Embryonic facial prominence (tissue), 1 donor: ENCODE measurements around the gene ADARB2.

ENCODE experiments used
- DNase-seq: peaks from one replicate; pipeline ENCODE4 v3.0.0-alpha.2; 2016; ENCODE audit errors: extremely low spot score

ADARB2 gene

GRCh38 chr10:1291178-1292090 lies 445.9 kb downstream of the ADARB2 start:
- no peak for DNase-seq

DNA sequence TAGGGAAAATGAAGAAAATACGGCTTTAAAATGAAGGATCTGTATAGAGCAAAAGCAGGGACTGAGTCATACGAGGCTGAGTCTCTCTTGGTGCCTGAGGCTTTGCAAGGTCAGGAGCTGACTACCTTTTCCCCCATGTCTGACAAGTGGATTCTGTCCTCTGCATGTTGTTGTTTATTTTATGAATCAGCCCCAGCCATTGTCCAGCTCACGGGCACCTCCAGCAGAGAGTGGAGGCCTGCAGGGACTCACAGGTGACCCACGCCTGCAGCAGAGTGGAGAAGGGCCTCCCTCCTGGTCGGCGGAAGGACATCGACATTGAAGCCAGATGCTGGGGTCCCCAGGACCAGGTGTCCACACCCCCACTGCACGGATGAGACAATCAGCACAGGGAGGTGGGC lies 447.3 kb downstream of the ADARB2 start:
- DNase-seq: no peak

GRCh38 chr10:1289591-1289990 lies 447.7 kb downstream of the ADARB2 start:
- DNase-seq: no peak

DNA sequence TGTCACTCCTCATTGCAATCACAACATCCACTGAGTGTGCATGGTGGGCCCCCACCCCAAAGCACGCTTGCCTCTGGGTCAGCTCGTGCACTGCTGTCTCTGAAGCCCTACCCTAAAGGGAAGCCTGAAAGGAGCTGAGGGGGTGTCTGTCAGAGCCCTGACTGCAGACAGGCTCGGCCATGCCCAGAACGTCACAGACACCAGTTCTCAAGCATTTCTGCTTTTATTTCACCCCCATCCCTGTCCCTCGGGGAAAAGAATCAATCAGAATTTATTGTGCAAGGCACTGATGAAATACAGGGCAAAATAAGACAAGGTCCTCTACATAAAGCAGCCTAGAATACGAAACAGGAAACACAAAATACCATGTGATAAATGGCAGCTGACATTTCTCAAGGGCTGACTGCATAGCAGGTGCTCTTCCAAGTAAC lies 449.3 kb downstream of the ADARB2 start:
- no peak for DNase-seq

- DNase-seq: no peak
These were observed 449.8 kb downstream of the ADARB2 start for GRCh38 chr10:1287487-1287886.

DNA sequence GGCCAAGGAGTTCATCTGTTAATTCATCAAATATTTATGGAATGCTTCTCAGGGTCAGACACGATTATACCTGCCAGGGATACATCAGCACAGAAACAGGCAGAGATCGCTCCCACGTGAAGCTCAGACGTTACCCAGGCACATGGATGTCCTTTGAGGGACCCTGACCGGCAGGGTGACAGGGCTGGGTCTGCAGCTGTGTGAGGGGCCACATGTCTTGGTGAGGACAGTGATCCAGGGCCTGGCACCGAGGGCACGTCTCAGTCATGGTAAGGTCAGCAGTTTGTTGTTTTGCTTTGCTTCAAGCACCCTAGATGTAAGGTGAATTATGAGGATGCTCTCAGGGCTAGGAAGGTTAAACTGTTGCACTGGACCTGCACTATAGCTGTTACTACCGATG lies 453.2 kb downstream of the ADARB2 start:
- DNase-seq: no peak

- DNase-seq: no peak
These were observed 455.9 kb downstream of the ADARB2 start for GRCh38 chr10:1281405-1281782.

DNA sequence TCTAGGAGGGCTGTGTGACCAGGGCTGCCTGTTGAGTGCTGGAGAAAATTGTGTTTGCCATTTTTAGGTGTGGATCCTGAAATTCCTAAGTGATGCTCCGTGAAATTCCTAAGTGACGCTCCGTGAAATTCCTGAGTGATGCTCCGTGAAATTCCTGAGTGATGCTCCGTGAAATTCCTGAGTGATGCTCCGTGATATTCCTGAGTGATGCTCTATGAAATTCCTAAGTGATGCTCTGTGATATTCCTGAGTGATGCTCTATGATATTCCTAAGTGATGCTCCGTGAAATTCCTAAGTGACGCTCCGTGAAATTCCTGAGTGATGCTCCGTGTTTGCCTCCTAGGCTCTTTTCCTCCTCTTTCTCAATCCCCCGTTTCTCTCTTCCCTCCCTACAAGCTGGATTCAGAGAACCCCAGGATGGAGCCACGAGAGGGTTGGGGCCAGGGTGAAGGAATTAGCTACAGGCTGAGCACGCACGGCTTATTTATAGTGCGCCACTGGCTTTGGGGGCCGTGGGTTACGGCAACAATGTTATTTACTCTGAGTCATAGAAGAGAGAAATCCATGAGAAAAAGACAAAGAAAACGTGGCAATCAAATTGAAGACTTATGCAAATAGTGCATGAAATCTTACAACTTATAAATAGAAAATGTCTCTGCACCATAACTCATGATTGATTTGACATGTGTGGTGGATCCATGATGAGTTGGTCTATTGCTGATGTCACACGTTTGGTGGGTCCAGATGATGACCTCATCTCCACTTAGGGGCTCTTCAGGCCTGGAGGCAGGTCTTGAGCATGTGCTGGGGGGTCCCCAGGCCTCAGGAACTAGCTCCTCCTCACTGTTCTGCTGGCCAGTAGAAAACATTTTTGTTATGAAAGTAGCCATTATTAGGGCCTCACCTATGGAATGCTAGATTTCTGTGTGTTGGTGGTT lies 456.6 kb downstream of the ADARB2 start:
- DNase-seq: no peak

GRCh38 chr10:1278306-1278705 lies 459.0 kb downstream of the ADARB2 start:
- no peak for DNase-seq

DNA sequence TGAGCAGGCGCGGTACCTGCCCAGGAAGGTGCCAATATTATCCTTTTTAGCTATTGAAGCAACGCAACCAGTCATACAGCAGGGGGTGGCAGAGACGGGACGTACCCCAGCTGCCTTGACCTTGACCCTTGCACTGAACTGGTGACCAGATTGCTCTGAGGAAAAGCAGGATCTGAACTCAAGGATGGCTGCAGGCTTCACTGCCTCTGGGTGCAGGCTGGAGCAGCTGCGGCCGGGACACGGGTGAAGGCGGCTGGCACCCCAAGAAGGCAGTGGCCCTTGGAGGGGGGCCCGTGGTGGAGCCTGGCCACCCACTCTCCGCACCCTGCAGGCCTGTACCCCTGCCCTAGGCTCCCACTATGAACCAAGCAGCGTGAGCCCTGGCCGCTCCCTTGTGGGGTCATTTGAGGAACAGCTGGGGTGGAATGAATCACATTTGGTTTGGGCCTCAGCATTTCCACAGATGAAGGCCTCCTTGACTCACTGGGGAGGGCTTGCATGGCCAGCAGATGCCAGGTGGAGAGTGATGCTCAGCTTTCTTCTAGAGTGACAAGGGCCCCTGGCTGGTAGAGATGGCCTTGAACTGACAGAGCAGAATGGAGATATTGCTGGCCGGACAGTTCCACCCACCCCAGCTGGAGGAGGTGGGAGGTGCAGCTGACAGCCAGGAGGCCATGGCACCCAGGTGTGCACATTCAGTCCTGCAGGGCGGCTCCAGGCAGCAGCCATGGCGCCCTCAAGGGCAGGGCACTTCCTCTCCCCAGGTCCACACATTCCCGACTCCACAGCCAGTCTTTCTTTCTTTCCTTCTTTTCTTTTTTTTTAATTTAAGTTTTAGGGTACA lies 462.4 kb downstream of the ADARB2 start:
- DNase-seq: no peak

- DNase-seq: no peak
These were observed 463.1 kb downstream of the ADARB2 start for GRCh38 chr10:1274111-1274661.

DNA sequence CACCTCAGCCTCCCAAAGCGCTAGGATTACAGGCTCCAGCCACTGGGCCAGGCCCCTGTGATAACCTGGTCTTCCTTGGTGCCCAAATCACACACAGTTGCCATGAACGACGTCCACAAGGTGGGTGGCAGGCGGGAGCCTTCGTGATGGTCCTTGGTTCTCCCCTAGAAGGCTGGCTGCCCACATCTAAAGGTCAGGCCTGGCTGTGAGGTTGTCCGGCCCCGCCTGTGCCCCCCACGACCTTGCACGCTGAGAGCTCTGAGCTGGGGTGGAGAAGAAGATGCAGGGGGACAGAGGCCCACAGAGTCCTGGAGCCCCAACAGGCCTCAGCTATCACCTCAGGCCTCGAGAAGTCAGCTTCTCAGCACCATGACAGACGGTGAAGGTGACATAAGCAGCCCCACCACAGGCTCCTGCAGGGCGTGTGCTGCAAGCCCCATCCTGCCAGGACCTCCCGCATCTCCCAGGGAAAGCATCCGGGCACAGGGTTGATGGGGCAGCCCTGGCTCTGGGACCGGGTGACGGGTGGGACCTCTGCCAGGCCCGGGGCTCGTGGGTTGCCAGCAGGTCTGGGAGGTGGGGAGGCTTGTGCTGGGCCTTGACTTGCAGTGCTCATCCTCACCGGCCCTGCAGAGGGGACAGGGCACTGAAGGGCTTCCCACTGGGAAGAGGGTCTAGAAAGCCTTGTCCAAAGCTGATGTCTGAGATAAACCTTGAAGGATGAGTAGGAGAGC lies 463.8 kb downstream of the ADARB2 start:
- no peak for DNase-seq

DNA sequence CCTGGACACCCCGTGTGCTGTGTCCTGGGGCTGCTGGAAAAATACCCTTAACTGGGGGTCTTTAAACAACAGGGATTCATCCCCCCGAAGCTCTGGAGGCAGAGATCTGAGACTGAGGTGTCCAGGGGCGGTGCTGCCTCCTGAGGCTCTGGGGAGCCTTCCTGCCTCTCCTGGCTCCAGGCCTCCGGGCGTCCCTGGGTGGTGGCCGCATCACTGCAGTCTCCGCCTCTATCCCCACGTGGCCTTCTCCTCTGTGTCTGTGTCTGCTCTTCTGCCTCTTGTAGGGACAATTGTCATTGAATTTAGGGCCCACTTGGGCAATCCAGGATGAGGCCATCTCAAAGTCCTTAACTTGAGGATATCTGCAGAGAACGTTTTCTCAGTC lies 464.6 kb downstream of the ADARB2 start:
- no peak for DNase-seq

DNA sequence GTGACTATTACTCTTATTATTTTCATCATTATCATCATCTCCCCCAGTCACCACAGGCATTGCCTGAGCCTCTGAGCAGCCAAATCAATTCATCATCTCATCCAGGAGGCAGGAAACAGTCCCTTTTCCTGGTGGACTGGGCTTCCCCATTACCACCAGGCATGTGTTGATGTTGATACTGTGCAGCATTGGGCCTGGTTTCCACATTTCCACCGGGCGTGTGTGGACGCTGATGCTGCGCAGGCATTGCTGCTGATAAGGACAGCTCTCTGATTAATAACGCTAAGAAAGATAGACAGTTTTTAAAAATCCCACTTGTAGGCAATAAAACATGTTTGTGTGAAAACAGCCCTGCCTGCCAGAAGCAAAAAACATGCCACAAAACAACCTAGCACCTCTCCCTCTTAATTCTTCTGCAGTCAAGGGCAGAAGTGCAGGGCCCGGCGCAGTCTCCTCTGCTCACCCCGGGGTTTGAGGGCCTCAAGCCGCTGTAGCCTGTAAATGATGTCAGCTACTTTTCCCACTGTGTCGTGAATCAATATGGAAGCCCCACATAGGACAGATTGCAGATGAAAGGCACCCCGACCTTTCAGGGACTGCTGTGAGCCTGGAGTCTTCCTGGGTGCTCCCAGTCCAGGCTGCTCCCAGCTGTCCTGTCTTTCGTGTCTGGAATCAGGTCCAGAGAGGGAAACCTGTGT lies 465.1 kb downstream of the ADARB2 start:
- DNase-seq: no peak

DNA sequence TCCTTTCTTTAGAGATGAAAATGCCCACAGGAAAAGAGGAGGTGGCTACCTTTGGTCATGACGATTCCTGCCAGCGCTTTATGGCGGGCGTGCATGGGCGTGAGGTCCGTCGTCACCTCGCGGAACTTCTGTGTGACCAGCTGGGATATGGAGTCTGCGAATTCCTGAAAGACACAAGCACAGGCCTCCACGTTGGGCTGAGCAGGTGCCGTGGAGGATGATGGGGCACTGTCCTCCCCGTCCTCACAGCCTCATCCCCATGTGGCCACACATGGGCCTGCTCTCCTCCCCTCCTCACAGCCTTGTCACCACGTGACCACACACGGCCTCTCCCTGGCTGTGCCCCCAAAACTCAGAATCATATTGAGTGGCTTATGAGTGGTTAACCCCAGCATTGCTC lies 466.4 kb downstream of the ADARB2 start:
- DNase-seq: no peak

DNA sequence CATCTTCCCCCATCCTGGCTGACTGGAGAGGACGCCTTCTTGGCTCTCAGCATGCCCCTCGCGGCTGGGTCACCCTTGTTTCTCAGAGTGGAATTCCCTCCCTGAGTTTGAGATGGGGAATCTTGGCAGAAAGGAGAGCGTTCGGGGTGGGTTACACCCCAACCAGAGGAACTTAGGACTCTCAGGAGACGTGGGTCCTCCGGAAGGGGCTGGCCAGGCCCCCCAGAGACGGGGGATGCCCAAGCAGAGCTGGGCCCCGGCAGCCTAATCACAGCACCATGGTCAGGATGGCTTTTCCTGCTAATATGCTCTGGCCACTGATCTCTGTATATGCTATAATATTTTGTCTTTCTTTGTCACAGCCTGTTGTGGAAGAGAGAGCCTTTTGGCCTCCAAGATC lies 466.8 kb downstream of the ADARB2 start:
- DNase-seq: no peak

- no peak for DNase-seq
These were observed 468.5 kb downstream of the ADARB2 start for GRCh38 chr10:1268831-1269230.

GRCh38 chr10:1267568-1267967 lies 469.8 kb downstream of the ADARB2 start:
- DNase-seq: no peak

GRCh38 chr10:1267148-1267547 lies 470.2 kb downstream of the ADARB2 start:
- DNase-seq: no peak
